Medulla oblongata (tissue), 1 donor: ENCODE data around the gene TBC1D8.

Experiments
- DNase-seq: peaks from one replicate; pipeline ENCODE4 v3.0.0-alpha.2; 2015; ENCODE audit errors: extremely low spot score

Gene TBC1D8

GRCh38 chr2:101135412-101136296 lies 15.5 kb downstream of the TBC1D8 start:
- no peak for DNase-seq

- DNase-seq = no peak
Measured at GRCh38 chr2:101133492-101134100, 17.6 kb downstream of the TBC1D8 start.

- DNase-seq = no peak
Measured at GRCh38 chr2:101132202-101132601, 19.0 kb downstream of the TBC1D8 start.

- no peak for DNase-seq
Measured at GRCh38 chr2:101130081-101130480, 21.1 kb downstream of the TBC1D8 start.

GRCh38 chr2:101127319-101128056 lies 23.7 kb downstream of the TBC1D8 start:
- DNase-seq = no peak

- no peak for DNase-seq
Measured at GRCh38 chr2:101125808-101126207, 25.4 kb downstream of the TBC1D8 start.

GRCh38 chr2:101125374-101125773 lies 25.8 kb downstream of the TBC1D8 start:
- no peak for DNase-seq

GRCh38 chr2:101124643-101125366 lies 26.4 kb downstream of the TBC1D8 start:
- no peak for DNase-seq

- no peak for DNase-seq
Measured at GRCh38 chr2:101123795-101124471, 27.2 kb downstream of the TBC1D8 start.

GRCh38 chr2:101121174-101121573 lies 30.0 kb downstream of the TBC1D8 start:
- DNase-seq = no peak

GRCh38 chr2:101120124-101120996 lies 30.8 kb downstream of the TBC1D8 start:
- no peak for DNase-seq

- peak; percentile 27 for DNase-seq
Measured at GRCh38 chr2:101119431-101119830, 31.8 kb downstream of the TBC1D8 start.

GRCh38 chr2:101116841-101117552 lies 34.2 kb downstream of the TBC1D8 start:
- no peak for DNase-seq

GRCh38 chr2:101116348-101116747 lies 34.8 kb downstream of the TBC1D8 start:
- DNase-seq = no peak

GRCh38 chr2:101115664-101116063 lies 35.5 kb downstream of the TBC1D8 start:
- no peak for DNase-seq

GRCh38 chr2:101114815-101115214 lies 36.4 kb downstream of the TBC1D8 start:
- DNase-seq = peak; percentile 56

GRCh38 chr2:101114268-101114783 lies 36.9 kb downstream of the TBC1D8 start:
- DNase-seq = no peak

- no peak for DNase-seq
Measured at GRCh38 chr2:101113441-101114267, 37.5 kb downstream of the TBC1D8 start.
